Activated CD4-positive, CD25-positive, alpha-beta regulatory T cell (primary cell): Measurements from ENCODE around the gene ADK.
"Not testable (repeated sequence)": the region's sequence is repeated elsewhere in the genome, so short reads cannot be mapped to it uniquely, and the experiment has no call there.

ENCODE experiments used
- DNase-seq, 4 experiments: peaks; one replicate each; lab custom pipeline; 2025; lab: John Stamatoyannopoulos, UW

ADK gene

GRCh38 chr10:74558403-74558802 is 407.4 kb downstream of the ADK start:
- no peak for DNase-seq

GRCh38 chr10:74558897-74559296 is 407.9 kb downstream of the ADK start:
- no peak for DNase-seq

GRCh38 chr10:74568896-74569295 is 417.9 kb downstream of the ADK start:
- DNase-seq = not testable (repeated sequence)

GRCh38 chr10:74573497-74573896 is 422.5 kb downstream of the ADK start:
- DNase-seq = not testable (repeated sequence)

GRCh38 chr10:74575191-74575720 is 424.2 kb downstream of the ADK start:
- DNase-seq = no peak

GRCh38 chr10:74575912-74576311 is 424.9 kb downstream of the ADK start:
- DNase-seq = no peak

- no peak for DNase-seq
Observed at GRCh38 chr10:74576586-74576985, 425.6 kb downstream of the ADK start.

- DNase-seq = not testable (repeated sequence)
Observed at GRCh38 chr10:74580438-74580837, 429.4 kb downstream of the ADK start.

- no peak for DNase-seq
Observed at GRCh38 chr10:74582566-74582965, 431.5 kb downstream of the ADK start.

GRCh38 chr10:74585231-74586087 is 434.4 kb downstream of the ADK start:
- peak in 1 of 4 experiments; percentile 1 for DNase-seq

- no peak for DNase-seq
Observed at GRCh38 chr10:74586088-74586585, 435.1 kb downstream of the ADK start.

GRCh38 chr10:74587109-74587854 is 436.3 kb downstream of the ADK start:
- no peak for DNase-seq

GRCh38 chr10:74589226-74589673 is 438.2 kb downstream of the ADK start:
- peak; percentile 20 to 69 (median 54) for DNase-seq

- DNase-seq = no peak
Observed at GRCh38 chr10:74589851-74590250, 438.8 kb downstream of the ADK start.

GRCh38 chr10:74593470-74593869 is 442.4 kb downstream of the ADK start:
- no peak for DNase-seq

GRCh38 chr10:74596713-74597112 is 445.7 kb downstream of the ADK start:
- DNase-seq = no peak

- DNase-seq = no peak
Observed at GRCh38 chr10:74598891-74599566, 448.0 kb downstream of the ADK start.

GRCh38 chr10:74599672-74600071 is 448.7 kb downstream of the ADK start:
- DNase-seq = no peak

GRCh38 chr10:74600170-74600569 is 449.1 kb downstream of the ADK start:
- DNase-seq = no peak

GRCh38 chr10:74602576-74602975 is 451.6 kb downstream of the ADK start:
- no peak for DNase-seq

- DNase-seq = no peak
Observed at GRCh38 chr10:74610299-74610698, 459.3 kb downstream of the ADK start.

- no peak for DNase-seq
Observed at GRCh38 chr10:74612195-74612594, 461.2 kb downstream of the ADK start.
